ENCODE data around the gene HOXA11.

- TF ChIP-seq CTCF (conservative IDR thresholded peaks at IDR 0.05) (no peak), ZFX (IDR thresholded peaks at IDR 0.05) (no peak)
These were observed 46.1 kb downstream of the HOXA11 start for GRCh38 chr7:27138985-27139333.

Measured in C4-2B (cell line).